Kidney epithelial cell (primary cell): ENCODE data around the gene CRACR2B. TPM values are rescaled to one million over a fixed set of nuclear protein-coding genes. Genes with fewer than 3 reads are reported as not detected.

Experiments
- DNase-seq: peaks from one replicate; pipeline ENCODE4 v3.0.0-alpha.2; 2010; ENCODE audit warnings: low read depth
- H3K27me3 ChIP-seq: 2 replicates; pipeline ENCODE4 v1.6.0; 2011; ENCODE audit warnings: low read length; ENCODE audit not compliant: control insufficient read depth, insufficient read depth
- H3K36me3 ChIP-seq: 2 replicates; pipeline ENCODE4 v1.5.1; 2011; ENCODE audit warnings: low read length; ENCODE audit not compliant: control insufficient read depth, insufficient read depth
- H3K4me3 ChIP-seq: 2 replicates; pipeline ENCODE4 v1.5.1; 2011; ENCODE audit warnings: low read depth, mild to moderate bottlenecking, control low read depth, low read length
- total RNA-seq: library from RNA; depleted of rRNA; stranded (reverse); fragments of >200 nt; gene quantifications from 2 replicates; pipeline ENCODE4 v1.2.3, GENCODE V29; 2015
- TF ChIP-seq, protein P1 (sequence below): IDR thresholded peaks from 2 replicates; pipeline ENCODE4 v1.5.1; 2011; ENCODE audit warnings: mild to moderate bottlenecking, moderate library complexity, low read length, control low read depth, inconsistent platforms; ENCODE audit not compliant: insufficient read depth, poor library complexity, severe bottlenecking

Gene CRACR2B
- total RNA-seq, 1 donor from 2014 or later, result 19.7 TPM

DNA sequence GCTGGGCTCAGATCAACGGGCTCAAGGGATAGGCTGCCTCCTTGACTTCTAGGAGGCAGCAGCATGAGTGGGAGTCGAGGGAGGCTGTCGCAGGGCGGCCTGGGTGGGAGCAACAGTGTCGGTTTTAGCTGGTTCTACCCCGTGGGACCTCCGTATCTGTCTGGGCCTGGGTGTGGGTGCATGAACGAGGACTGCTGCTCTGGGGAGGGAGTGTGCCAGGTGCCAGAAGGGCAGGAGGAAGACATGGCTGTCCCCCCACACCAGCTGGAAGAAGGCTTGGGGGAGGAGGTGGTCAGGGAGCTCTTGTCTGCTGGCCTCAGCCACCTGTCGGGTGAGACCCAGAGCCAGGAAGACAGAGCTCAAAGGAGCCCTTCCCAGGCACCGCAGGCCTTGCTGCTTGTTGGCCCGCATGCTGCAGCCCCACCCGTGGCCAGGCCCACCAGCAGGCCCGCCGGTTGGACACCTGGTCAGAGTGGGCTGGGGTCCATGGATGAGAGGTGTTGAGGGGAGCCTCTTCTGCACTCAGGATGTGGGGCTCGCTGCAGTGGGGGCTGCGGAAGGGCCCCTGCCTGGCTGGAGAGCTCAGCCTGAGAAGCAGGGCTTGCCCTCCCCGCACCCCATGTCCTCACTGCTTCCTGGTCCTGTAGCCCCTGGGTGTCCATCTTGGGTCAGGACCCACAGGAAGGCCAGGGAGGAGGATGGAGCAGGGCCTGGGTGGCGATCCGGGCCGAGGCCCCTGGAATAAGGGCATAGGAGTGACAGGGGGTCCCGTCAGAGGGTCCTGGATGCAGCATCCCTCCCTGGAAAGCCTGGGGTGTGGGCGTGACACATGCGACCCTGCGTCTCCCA lies 41.3 kb upstream of the CRACR2B start:
- H3K36me3 ChIP-seq, result no peaks in the 10 kb centered on the region
- TF ChIP-seq, protein P1, sequence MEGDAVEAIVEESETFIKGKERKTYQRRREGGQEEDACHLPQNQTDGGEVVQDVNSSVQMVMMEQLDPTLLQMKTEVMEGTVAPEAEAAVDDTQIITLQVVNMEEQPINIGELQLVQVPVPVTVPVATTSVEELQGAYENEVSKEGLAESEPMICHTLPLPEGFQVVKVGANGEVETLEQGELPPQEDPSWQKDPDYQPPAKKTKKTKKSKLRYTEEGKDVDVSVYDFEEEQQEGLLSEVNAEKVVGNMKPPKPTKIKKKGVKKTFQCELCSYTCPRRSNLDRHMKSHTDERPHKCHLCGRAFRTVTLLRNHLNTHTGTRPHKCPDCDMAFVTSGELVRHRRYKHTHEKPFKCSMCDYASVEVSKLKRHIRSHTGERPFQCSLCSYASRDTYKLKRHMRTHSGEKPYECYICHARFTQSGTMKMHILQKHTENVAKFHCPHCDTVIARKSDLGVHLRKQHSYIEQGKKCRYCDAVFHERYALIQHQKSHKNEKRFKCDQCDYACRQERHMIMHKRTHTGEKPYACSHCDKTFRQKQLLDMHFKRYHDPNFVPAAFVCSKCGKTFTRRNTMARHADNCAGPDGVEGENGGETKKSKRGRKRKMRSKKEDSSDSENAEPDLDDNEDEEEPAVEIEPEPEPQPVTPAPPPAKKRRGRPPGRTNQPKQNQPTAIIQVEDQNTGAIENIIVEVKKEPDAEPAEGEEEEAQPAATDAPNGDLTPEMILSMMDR, result no peak
- no peak for DNase-seq
- peaks cover 22% of the 10 kb centered on the region for H3K27me3 ChIP-seq
- H3K4me3 ChIP-seq, result no peak overlapping the region

DNA sequence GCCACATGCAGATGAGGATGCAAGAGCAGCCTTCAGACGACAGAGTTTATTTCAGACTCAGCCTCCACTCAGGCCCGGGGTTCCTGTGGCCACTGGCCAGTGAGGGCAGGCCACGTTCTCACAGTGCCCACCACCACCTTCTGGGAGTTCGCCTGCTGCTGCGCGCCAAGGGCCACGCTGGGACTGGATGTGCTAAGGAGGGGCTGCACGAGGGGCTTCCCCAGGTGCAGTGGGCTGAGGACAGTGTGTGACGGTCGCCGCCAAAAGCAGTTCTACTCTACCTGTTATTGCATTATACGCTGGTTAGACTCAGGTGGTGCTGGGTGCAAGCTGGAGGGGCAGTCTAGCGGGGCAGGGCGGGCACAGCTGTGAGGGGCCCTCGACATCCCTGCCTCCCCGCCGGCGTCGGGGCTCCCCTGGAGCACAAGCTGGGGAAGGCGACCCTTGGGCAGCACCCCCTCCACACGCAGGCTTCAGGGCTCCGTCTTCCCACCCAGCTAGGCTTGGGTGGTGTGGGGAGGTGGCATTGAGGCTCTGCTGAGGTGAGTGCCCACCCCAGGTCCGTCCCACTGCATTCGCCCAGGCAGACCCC lies 40.5 kb upstream of the CRACR2B start:
- TF ChIP-seq, protein P1, result no peak
- Histone ChIP-seq H3K4me3 (no peak overlapping the region), H3K36me3 (no peaks in the 10 kb centered on the region), H3K27me3 (peaks cover 22% of the 10 kb centered on the region)
- DNase-seq, result no peak

DNA sequence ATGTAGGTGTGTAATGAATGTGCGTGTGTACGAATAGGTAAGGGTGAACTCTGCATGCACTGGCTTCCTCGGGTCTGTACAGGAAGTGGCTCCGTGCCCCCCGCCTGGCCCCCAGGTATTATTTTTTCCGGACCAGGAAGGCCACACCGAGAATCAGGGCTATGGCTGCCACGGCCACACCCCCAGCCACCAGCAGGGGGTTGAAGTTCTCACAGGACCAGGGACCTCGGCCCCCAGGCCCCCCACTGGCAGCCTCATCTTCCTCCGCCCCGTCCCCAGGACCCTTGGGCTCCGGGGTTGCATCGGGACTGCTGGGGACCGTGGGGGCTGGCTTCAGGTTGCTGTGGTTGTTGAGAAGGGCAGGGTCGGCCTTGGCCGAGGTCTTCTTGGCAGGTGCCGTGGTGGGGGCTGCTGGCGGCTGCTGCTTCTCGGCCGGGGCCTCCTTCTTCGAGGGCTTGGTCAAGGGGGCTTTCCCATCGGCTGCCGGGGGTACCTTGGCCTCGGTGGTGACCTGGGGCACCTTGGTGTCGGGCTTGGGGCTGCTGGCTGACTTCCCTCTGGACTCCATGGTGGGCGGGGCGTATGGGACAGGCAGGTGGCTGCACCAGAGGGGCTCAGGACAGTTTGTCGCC lies 39.6 kb upstream of the CRACR2B start:
- no peak for DNase-seq
- H3K4me3 ChIP-seq, result no peak overlapping the region
- H3K27me3 ChIP-seq, result peaks cover 22% of the 10 kb centered on the region
- H3K36me3 ChIP-seq, result no peaks in the 10 kb centered on the region
- TF ChIP-seq, protein P1, result peak; percentile 1

DNA sequence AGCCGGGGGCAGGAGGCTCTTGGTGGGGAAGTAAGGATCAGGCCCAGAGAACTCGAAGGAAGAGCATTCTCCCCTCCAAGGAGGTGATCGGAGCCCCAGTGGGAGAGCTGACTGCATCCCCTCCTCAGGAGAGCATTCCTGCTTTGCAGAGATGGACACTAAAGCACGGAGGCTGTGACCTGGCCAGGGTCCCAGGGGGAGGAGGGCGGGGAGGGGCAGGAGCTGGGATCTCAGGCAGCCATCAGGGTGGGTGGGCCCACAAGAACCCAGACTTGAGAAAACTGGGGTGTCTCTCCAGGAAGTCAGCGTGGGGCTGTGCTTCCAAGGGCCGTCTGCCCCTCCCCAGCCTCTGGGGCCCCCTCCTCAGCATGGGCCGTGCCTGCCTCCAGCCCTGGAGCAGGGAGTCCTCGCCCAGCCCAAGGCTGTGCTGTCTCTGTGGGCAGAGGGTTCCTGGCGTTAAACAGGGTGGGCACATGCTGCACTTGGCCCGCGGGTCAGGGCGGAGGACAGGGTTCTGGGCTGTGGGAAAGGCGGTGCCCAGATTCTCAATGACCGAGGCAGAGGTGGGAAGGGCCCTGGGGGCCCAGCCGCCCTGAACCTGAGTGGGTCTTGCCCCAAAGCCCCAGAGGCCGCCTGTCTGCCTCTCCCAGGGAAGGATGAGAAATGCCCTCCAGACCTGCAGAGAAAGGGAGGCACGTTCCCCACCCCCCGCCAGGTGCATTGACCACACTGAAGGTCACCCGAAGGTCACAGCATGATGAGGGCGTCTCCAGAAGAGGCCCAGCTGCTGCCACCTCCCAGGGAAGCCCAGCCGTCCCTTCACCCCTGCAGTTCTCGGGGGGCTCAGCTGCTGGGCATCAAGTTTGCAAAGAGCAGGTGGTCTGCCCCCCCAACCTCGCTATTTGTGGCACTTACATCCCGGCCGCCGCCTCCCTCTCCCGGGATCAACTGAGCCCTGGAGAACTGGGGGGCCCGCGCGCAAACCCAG lies 38.5 kb upstream of the CRACR2B start:
- H3K4me3 ChIP-seq, result no peak overlapping the region
- H3K36me3 ChIP-seq, result no peaks in the 10 kb centered on the region
- DNase-seq, result no peak
- peaks cover 22% of the 10 kb centered on the region for H3K27me3 ChIP-seq
- TF ChIP-seq, protein P1, result no peak

DNA sequence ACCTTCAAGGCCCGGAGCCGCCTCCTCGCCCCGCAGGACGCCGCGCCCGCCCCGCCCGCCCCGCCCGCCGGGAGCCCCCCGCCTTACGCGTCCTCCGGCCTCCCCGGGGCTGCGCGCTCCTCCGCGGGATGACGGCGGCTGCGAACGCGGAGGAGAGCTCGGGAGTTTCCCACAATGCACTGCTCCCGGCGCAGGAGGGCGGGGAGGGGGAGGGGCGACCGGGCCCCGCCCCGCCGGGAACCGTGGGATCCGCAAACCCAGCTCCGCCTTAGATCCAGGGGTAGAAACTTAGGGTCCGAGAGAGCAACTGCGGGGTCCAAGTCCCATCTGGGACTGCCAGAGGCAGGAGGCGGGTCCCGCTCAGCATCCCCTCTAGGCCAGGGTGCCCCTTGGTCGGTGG lies 37.8 kb upstream of the CRACR2B start, which contains the start of gene CEND1:
Gene CEND1 (minus strand): TSS at position 148 of the 400 bp plus-strand sequence. CDS start 1,514 bp downstream, outside the sequence.
- DNase-seq, result no peak
- Histone ChIP-seq H3K27me3 (peaks cover 22% of the 10 kb centered on the region), H3K4me3 (no peak within 1 kb of the TSS), H3K36me3 (no peaks in the 10 kb centered on the region)
- TF ChIP-seq, protein P1, result no peak
